Measurements from ENCODE around the gene DESI2.

- TF ChIP-seq CTCF (IDR thresholded peaks at IDR 0.05): no peak
- TF ChIP-seq POLR2A (IDR thresholded peaks at IDR 0.05): no peak
Observed at GRCh38 chr1:244647819-244648218, 5.1 kb upstream of the DESI2 start.
